CD4-positive, alpha-beta T cell treated with Interleukin-2 at 100 ng/mL for 4 hours (primary cell): ENCODE results near the gene PC.
"Not testable (repeated sequence)": the region's sequence is repeated elsewhere in the genome, so short reads cannot be mapped to it uniquely, and the experiment has no call there.

Source experiments
- DNase-seq: peaks from one replicate; pipeline ENCODE4 v3.0.0-alpha.2; 2020; ENCODE audit warnings: low spot score

Gene PC

GRCh38 chr11:66843776-66844495, 114.2 kb downstream of the PC start:
- DNase-seq = no peak

- DNase-seq = peak; percentile 90
Observed at GRCh38 chr11:66842896-66843775, 115.0 kb downstream of the PC start, which contains the start of gene RCE1. TSS of gene RCE1 (plus strand) at chr11:66843441. CDS start at chr11:66843456, 15 bp downstream.

GRCh38 chr11:66842501-66842895, 115.7 kb downstream of the PC start:
- DNase-seq = no peak

GRCh38 chr11:66841861-66842260, 116.3 kb downstream of the PC start:
- no peak for DNase-seq

- no peak for DNase-seq
Observed at GRCh38 chr11:66840317-66841091, 117.7 kb downstream of the PC start.

- no peak for DNase-seq
Observed at GRCh38 chr11:66835768-66836405, 122.3 kb downstream of the PC start.

GRCh38 chr11:66834943-66835342, 123.2 kb downstream of the PC start:
- no peak for DNase-seq

GRCh38 chr11:66834539-66834845, 123.7 kb downstream of the PC start:
- DNase-seq = no peak

GRCh38 chr11:66824573-66824972, 133.6 kb downstream of the PC start:
- DNase-seq = not testable (repeated sequence)

- no peak for DNase-seq
Observed at GRCh38 chr11:66823700-66824099, 134.5 kb downstream of the PC start.

GRCh38 chr11:66820901-66821300, 137.3 kb downstream of the PC start:
- no peak for DNase-seq

- no peak for DNase-seq
Observed at GRCh38 chr11:66820381-66820780, 137.8 kb downstream of the PC start.

- DNase-seq = no peak
Observed at GRCh38 chr11:66818231-66818955, 139.8 kb downstream of the PC start.

GRCh38 chr11:66815646-66816045, 142.5 kb downstream of the PC start:
- no peak for DNase-seq

- DNase-seq = no peak
Observed at GRCh38 chr11:66814678-66815077, 143.5 kb downstream of the PC start.

- no peak for DNase-seq
Observed at GRCh38 chr11:66810576-66811185, 147.5 kb downstream of the PC start.

- DNase-seq = no peak
Observed at GRCh38 chr11:66809592-66809991, 148.6 kb downstream of the PC start.

- no peak for DNase-seq
Observed at GRCh38 chr11:66800720-66801428, 157.3 kb downstream of the PC start.

GRCh38 chr11:66799815-66800214, 158.4 kb downstream of the PC start:
- DNase-seq = not testable (repeated sequence)
